ENCODE results near the gene MAGOH. TPM values are rescaled to one million over a fixed set of nuclear protein-coding genes. Genes with fewer than 3 reads are reported as not detected.

The MAGOH gene
- total and polyA plus RNA-seq, 2 of the 13 experiments (the other 11 are each of a cell fraction or from before 2014, with no cell fraction given), result 24.1 to 87.0 TPM

GRCh38 chr1:53183095-53183990 is 55.0 kb downstream of the MAGOH start (continued):
- TF ChIP-seq ZNF883 (CRISPR knock-in tag; IDR thresholded peaks at IDR 0.05; ENCODE audit: not compliant biosample characterization), result no peak
- TF ChIP-seq NCOA5 (CRISPR knock-in tag; IDR thresholded peaks at IDR 0.05), result no peak
- no peak; the same call in 1 of the 2 replicates for TF ChIP-seq ZFP37 (CRISPR knock-in tag; IDR thresholded peaks at IDR 0.05; ENCODE audit: borderline replicate concordance)
- TF ChIP-seq ZNF263 (CRISPR knock-in tag; IDR thresholded peaks at IDR 0.05), result 0 out of 2 replicates have a peak, but pooled peaks have one; percentile 30
- TF ChIP-seq NR2F6 (IDR thresholded peaks at IDR 0.05), result peak; percentile 92
- peak; percentile 92 for TF ChIP-seq NR2F6 (CRISPR knock-in tag; IDR thresholded peaks at IDR 0.05)
- 0 out of 2 replicates have a peak, but pooled peaks have one; percentile 50 for TF ChIP-seq ZBTB38 (CRISPR knock-in tag; IDR thresholded peaks at IDR 0.05)
- no peak for TF ChIP-seq ZNF260 (CRISPR knock-in tag; IDR thresholded peaks at IDR 0.05; ENCODE audit: borderline replicate concordance, low read depth)
- peak; percentile 84 for TF ChIP-seq ZMYM4 (CRISPR knock-in tag; IDR thresholded peaks at IDR 0.05)
- no peak for TF ChIP-seq GTF2F1 (IDR thresholded peaks at IDR 0.05; ENCODE audit: low read length)
- TF ChIP-seq EP300 (IDR thresholded peaks at IDR 0.05; ENCODE audit: low read depth in 2 of 2, low read length in 2 of 2), result peak; percentile 94 to 98
- peak; percentile 87 for TF ChIP-seq EP300 (CRISPR knock-in tag; IDR thresholded peaks at IDR 0.05; ENCODE audit: borderline replicate concordance)
- TF ChIP-seq ELF1 (CRISPR knock-in tag; IDR thresholded peaks at IDR 0.05), result 0 out of 2 replicates have a peak, but pooled peaks have one; percentile 18
- TF ChIP-seq MEIS2 (CRISPR knock-in tag; IDR thresholded peaks at IDR 0.05), result peak; percentile 76
- peak; percentile 97 for TF ChIP-seq FOXA3 (CRISPR knock-in tag; IDR thresholded peaks at IDR 0.05)
- TF ChIP-seq ZHX1 (CRISPR knock-in tag; IDR thresholded peaks at IDR 0.05; ENCODE audit: low read depth), result peak; percentile 49; the same call in 1 of the 2 replicates
- TF ChIP-seq SMARCC2 (IDR thresholded peaks at IDR 0.05), result no peak
- TF ChIP-seq HNRNPH1 (optimal IDR thresholded peaks at IDR 0.05; ENCODE audit: low read depth, low read length), result no peak
- TF ChIP-seq HNF1A (IDR thresholded peaks at IDR 0.05; ENCODE audit: low read depth), result peak; percentile 58
- peak; percentile 83; the same call in 1 of the 2 replicates for TF ChIP-seq HNF1A (CRISPR knock-in tag; IDR thresholded peaks at IDR 0.05; ENCODE audit: borderline replicate concordance)
- no peak; the same call in 1 of the 2 replicates for TF ChIP-seq ZNF143 (CRISPR knock-in tag; IDR thresholded peaks at IDR 0.05)
- TF ChIP-seq SRSF1 (optimal IDR thresholded peaks at IDR 0.05; ENCODE audit: low read depth, low read length), result no peak
- TF ChIP-seq ZNF879 (CRISPR knock-in tag; IDR thresholded peaks at IDR 0.05), result no peak
- peak; percentile 71; the same call in 1 of the 2 replicates for TF ChIP-seq MEF2D (CRISPR knock-in tag; IDR thresholded peaks at IDR 0.05)
- TF ChIP-seq KDM2A (CRISPR knock-in tag; IDR thresholded peaks at IDR 0.05; ENCODE audit: borderline replicate concordance, low read depth), result peak; percentile 26; the same call in 1 of the 2 replicates

Data from HepG2 (cell line).